ENCODE results near the gene VAMP7. TPM values are rescaled to one million over a fixed set of nuclear protein-coding genes. Genes with fewer than 3 reads are reported as not detected.

The VAMP7 gene
- total RNA-seq, 1 experiment from 2014 or later: 19.9 TPM

DNA sequence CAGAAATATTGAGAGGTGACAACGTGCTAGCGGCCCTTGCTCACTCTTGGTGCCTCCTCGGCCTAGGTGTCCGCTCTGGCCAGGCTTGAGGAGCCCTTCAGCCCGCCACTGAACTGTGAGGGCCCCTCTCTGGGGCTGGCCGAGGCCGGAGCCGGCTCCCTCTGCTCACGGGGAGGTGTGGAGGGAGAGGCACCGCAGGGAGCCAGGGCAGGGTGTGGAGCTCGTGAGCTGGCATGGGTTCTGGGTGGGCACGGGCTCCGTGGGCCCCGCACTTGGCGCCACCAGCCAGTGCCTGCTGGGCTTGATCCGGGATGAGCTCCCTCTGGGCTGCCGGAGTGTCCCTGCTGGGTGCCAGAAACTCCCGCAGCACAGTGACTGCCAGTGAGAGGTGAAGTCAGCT is 16.0 kb upstream of the VAMP7 start:
- Histone ChIP-seq H3K27ac (ENCODE audit: insufficient read length, low read depth, low read length) (no peak overlapping the region), H3K56ac (ENCODE audit: insufficient read length, low read depth, low read length) (no peak overlapping the region), H3K79me2 (ENCODE audit: insufficient read depth, low read length) (no peaks in the 10 kb centered on the region), H4K5ac (ENCODE audit: insufficient read length, low read depth, low read length) (no peak overlapping the region), H2BK5ac (ENCODE audit: insufficient read length, low read length) (no peak overlapping the region), H3K4me1 (ENCODE audit: insufficient read depth, low read length) (no peaks in the 10 kb centered on the region), H2BK120ac (ENCODE audit: low read depth, low read length, poor library complexity, severe bottlenecking) (no peak overlapping the region), H2BK20ac (ENCODE audit: low read depth, low read length, poor library complexity, severe bottlenecking) (no peak overlapping the region), H2BK12ac (ENCODE audit: insufficient read length, low read depth, low read length) (no peak overlapping the region), H3T11ph (ENCODE audit: low read length) (no peak overlapping the region), H3K79me1 (ENCODE audit: insufficient read depth, low read depth, low read length, poor library complexity, severe bottlenecking) (no peaks in the 10 kb centered on the region), H3K18ac (ENCODE audit: insufficient read length, low read depth, low read length) (no peak overlapping the region), H3K14ac (ENCODE audit: insufficient read depth, low read length) (no peak overlapping the region), H4K20me1 (ENCODE audit: control insufficient read depth, insufficient read depth, insufficient read length) (no peaks in the 10 kb centered on the region), H4K8ac (replicated peaks; ENCODE audit: insufficient read length, low read depth, low read length) (no peak overlapping the region), H2AFZ (ENCODE audit: low read length) (no peak overlapping the region), H3K4ac (ENCODE audit: low read depth, low read length) (no peak overlapping the region), H3K9ac (ENCODE audit: extremely low read depth, insufficient read length, low read length) (no peak overlapping the region), H3K27me3 (ENCODE audit: insufficient read depth, low read length) (no peaks in the 10 kb centered on the region), H4K91ac (ENCODE audit: insufficient read length, low read depth, low read length) (no peak overlapping the region), H3K4me2 (ENCODE audit: insufficient read depth, insufficient read length, low read length) (no peak overlapping the region), H3K23ac (ENCODE audit: insufficient read length, low read depth, low read length) (no peak overlapping the region), H2AK5ac (ENCODE audit: insufficient read length, low read length) (no peak overlapping the region), H3K23me2 (ENCODE audit: insufficient read length, low read depth, low read length, poor library complexity, severe bottlenecking) (no peaks in the 10 kb centered on the region), H3K9me3 (ENCODE audit: control insufficient read depth, low read depth, low read length) (peaks cover 12% of the 10 kb centered on the region), H2BK15ac (ENCODE audit: low read depth, low read length) (no peak overlapping the region)
- H3K4me1 Mint-ChIP-seq: no peaks in the 10 kb centered on the region
- no peak overlapping the region for H3K27ac Mint-ChIP-seq
- WGBS (ENCODE audit: extremely low coverage, insufficient read length, low lambda C conversion rate): no CpG with 5 or more reads among the region's 18 CpGs
- peaks cover 2% of the 10 kb centered on the region; the same call in 1 of the 2 replicates for H3K27me3 Mint-ChIP-seq (ENCODE audit: low read depth)
- peaks cover 0 to 5% (median 4%) of the 10 kb centered on the region in 3 experiments; a peak in 2 of 7 replicates for H3K36me3 Mint-ChIP-seq (ENCODE audit: insufficient read depth in 1 of 3, low read depth in 3 of 3)
- H3K4me3 Mint-ChIP-seq: no peak overlapping the region
- peaks cover 66 to 69% of the 10 kb centered on the region in 2 experiments for H3K9me3 Mint-ChIP-seq
- no peak for DNase-seq
- TF ChIP-seq CTCF (conservative IDR thresholded peaks at IDR 0.05): no peak

Data from H9 (cell line).